WTC11 (cell line): ENCODE data around the gene TFDP1. TPM values are rescaled to one million over a fixed set of nuclear protein-coding genes. Genes with fewer than 3 reads are reported as not detected.

Experiments
- ATAC-seq: fragments of 200-7000 bp; cut with Tn5 transposase; 2 replicates; pipeline ENCODE4 v1.10.0; 2021; ENCODE audit warnings: mild to moderate bottlenecking, moderate library complexity
- CTCF ChIA-PET: fragments of 300-600 bp; sonication (Branson Sonifier 250); formaldehyde crosslinking; loops from one replicate; lab custom pipeline; 2021; ENCODE audit warnings: antibody characterized with exemption; lab: Charles Lee
- POLR2A ChIA-PET: fragments of 350-600 bp; sonication (Branson Sonifier 250); formaldehyde crosslinking; loops from one replicate; lab custom pipeline; 2021; ENCODE audit warnings: antibody characterized with exemption; lab: Charles Lee
- DNase-seq: peaks from one replicate; pipeline ENCODE4 v3.0.0; 2021; ENCODE audit warnings: low spot score
- H3K27ac Mint-ChIP-seq: 2 replicates; pipeline ENCODE4 v1.8.0; 2021; ENCODE audit warnings: mixed read lengths
- H3K27me3 Mint-ChIP-seq: 2 replicates; pipeline ENCODE4 v1.8.0; 2021; ENCODE audit warnings: low read depth, mild to moderate bottlenecking, moderate library complexity, mixed read lengths
- H3K36me3 Mint-ChIP-seq: 2 replicates; pipeline ENCODE4 v1.8.0; 2021; ENCODE audit warnings: mixed read lengths
- H3K4me1 Mint-ChIP-seq: 2 replicates; pipeline ENCODE4 v1.8.0; 2022; ENCODE audit warnings: mixed read lengths
- H3K4me3 Mint-ChIP-seq: 2 replicates; pipeline ENCODE4 v1.8.0; 2021; ENCODE audit warnings: mild to moderate bottlenecking, moderate library complexity, mixed read lengths
- H3K9me3 Mint-ChIP-seq: 2 replicates; pipeline ENCODE4 v1.8.0; 2021; ENCODE audit warnings: mixed read lengths
- ATF6 ChIP-seq: sonication (generic); formaldehyde crosslinking; IDR thresholded peaks from 2 replicates; pipeline ENCODE4 v1.8.1; 2023; ENCODE audit warnings: mild to moderate bottlenecking, missing genetic modification reagents
- ERG ChIP-seq: fragments of 250-450 bp; sonication (Bioruptor Pico); IDR thresholded peaks from 2 replicates; pipeline ENCODE4 v1.8.0; 2021; ENCODE audit warnings: mild to moderate bottlenecking
- FOXK1 ChIP-seq: sonication (generic); formaldehyde crosslinking; IDR thresholded peaks from 2 replicates; pipeline ENCODE4 v1.8.0; 2022; ENCODE audit warnings: mild to moderate bottlenecking, moderate library complexity, missing genetic modification reagents
- FOXP4 ChIP-seq: sonication (generic); formaldehyde crosslinking; IDR thresholded peaks from 2 replicates; pipeline ENCODE4 v1.8.0; 2022; ENCODE audit warnings: mild to moderate bottlenecking, missing genetic modification reagents
- HMGXB4 ChIP-seq: sonication (generic); formaldehyde crosslinking; IDR thresholded peaks from 2 replicates; pipeline ENCODE4 v1.8.1; 2023; ENCODE audit warnings: mild to moderate bottlenecking, moderate library complexity, missing genetic modification reagents
- IRF1 ChIP-seq: sonication (generic); formaldehyde crosslinking; IDR thresholded peaks from 2 replicates; pipeline ENCODE4 v1.8.0; 2023; ENCODE audit warnings: missing genetic modification reagents
- PRDM15 ChIP-seq: sonication (generic); formaldehyde crosslinking; IDR thresholded peaks from 2 replicates; pipeline ENCODE4 v1.8.0; 2022; ENCODE audit warnings: missing genetic modification reagents
- STAT6 ChIP-seq: sonication (generic); formaldehyde crosslinking; conservative IDR thresholded peaks from 2 replicates; pipeline ENCODE4 v1.8.1; 2023; ENCODE audit warnings: mild to moderate bottlenecking, low read depth, missing genetic modification reagents, moderate library complexity
- TCF7 ChIP-seq: sonication (generic); formaldehyde crosslinking; IDR thresholded peaks from 2 replicates; pipeline ENCODE4 v1.8.0; 2022; ENCODE audit warnings: mild to moderate bottlenecking, low read depth, missing genetic modification reagents, moderate library complexity
- total RNA-seq: library from RNA; stranded (reverse); gene quantifications from 3 replicates; pipeline ENCODE4 v1.2.3, GENCODE V29; 2021

The TFDP1 gene
- total RNA-seq, 1 experiment from 2014 or later, result 61.2 TPM

- TF ChIP-seq PRDM15 (CRISPR knock-in tag), result no peak
- no peak for TF ChIP-seq ERG (CRISPR knock-in tag)
These were observed 58.0 kb downstream of the TFDP1 start (continued) for GRCh38 chr13:113642563-113642962.

GRCh38 chr13:113643593-113643992, 59.0 kb downstream of the TFDP1 start:
- ChIA-PET CTCF (no interaction called here), POLR2A (no interaction called here)
- H3K36me3 Mint-ChIP-seq, result peaks cover 47% of the 10 kb centered on the region
- no peaks in the 10 kb centered on the region for H3K27me3 Mint-ChIP-seq
- no peaks in the 10 kb centered on the region for H3K4me1 Mint-ChIP-seq
- H3K9me3 Mint-ChIP-seq, result peaks cover 28% of the 10 kb centered on the region
- no peak overlapping the region for H3K27ac Mint-ChIP-seq
- TF ChIP-seq FOXK1, result no peak
- no peak for TF ChIP-seq TCF7
- TF ChIP-seq IRF1, result no peak
- TF ChIP-seq HMGXB4 (CRISPR knock-in tag), result no peak
- no peak for TF ChIP-seq STAT6 (CRISPR knock-in tag)
- TF ChIP-seq ATF6, result no peak
- no peak for TF ChIP-seq FOXP4
- DNase-seq (no peak), ATAC-seq (no peak)
- no peak overlapping the region for H3K4me3 Mint-ChIP-seq
